Smooth muscle cell (in vitro differentiated cells): ENCODE measurements around the gene HDAC9. TPM values are rescaled to one million over a fixed set of nuclear protein-coding genes. Genes with fewer than 3 reads are reported as not detected.
A peak's percentile ranks its signal among the peaks of the same experiment; 100 is the strongest.
"Not testable (repeated sequence)": the region's sequence is repeated elsewhere in the genome, so short reads cannot be mapped to it uniquely, and the experiment has no call there.

ENCODE experiments used
- DNase-seq: peaks from one replicate; lab custom pipeline; 2025; ENCODE audit not compliant: unreplicated experiment; lab: John Stamatoyannopoulos, UW
- H2AFZ ChIP-seq: fragments of 200-600 bp; sonication (generic); 2 replicates; pipeline ENCODE4 v1.6.0; 2016; ENCODE audit warnings: antibody characterized with exemption, low read depth, mild to moderate bottlenecking
- H3F3A ChIP-seq: fragments of 200-600 bp; sonication (generic); 2 replicates; pipeline ENCODE4 v1.6.0; 2017; ENCODE audit warnings: antibody characterized with exemption, low read depth
- H3K27ac ChIP-seq: fragments of 200-600 bp; sonication (generic); 2 replicates; pipeline ENCODE4 v1.5.1; 2016; ENCODE audit warnings: low read depth, mild to moderate bottlenecking
- H3K27me3 ChIP-seq: fragments of 200-600 bp; sonication (generic); 2 replicates; pipeline ENCODE4 v1.6.1; 2016; ENCODE audit warnings: low read depth, mild to moderate bottlenecking
- H3K36me3 ChIP-seq: fragments of 200-600 bp; sonication (generic); 2 replicates; pipeline ENCODE4 v1.5.1; 2016; ENCODE audit warnings: low read depth
- H3K4me1 ChIP-seq: fragments of 200-600 bp; sonication (generic); 2 replicates; pipeline ENCODE4 v1.5.1; 2016; ENCODE audit warnings: low read depth
- H3K4me2 ChIP-seq: fragments of 200-600 bp; sonication (generic); 2 replicates; pipeline ENCODE4 v1.6.0; 2016; ENCODE audit warnings: mild to moderate bottlenecking
- H3K4me3 ChIP-seq: fragments of 200-600 bp; sonication (generic); 2 replicates; pipeline ENCODE4 v1.5.1; 2016; ENCODE audit warnings: mild to moderate bottlenecking
- H3K79me2 ChIP-seq: fragments of 200-600 bp; sonication (generic); 2 replicates; pipeline ENCODE4 v1.6.0; 2016; ENCODE audit warnings: low read depth, mild to moderate bottlenecking
- H3K9ac ChIP-seq: fragments of 200-600 bp; sonication (generic); 2 replicates; pipeline ENCODE4 v1.6.0; 2016; ENCODE audit warnings: low read depth
- H3K9me3 ChIP-seq: fragments of 200-600 bp; sonication (generic); replicated peaks from 2 replicates; pipeline ENCODE4 v1.5.1; 2016; ENCODE audit warnings: low read depth
- H4K20me1 ChIP-seq: fragments of 200-600 bp; sonication (generic); 2 replicates; pipeline ENCODE4 v1.6.0; 2016; ENCODE audit warnings: low read depth
- CTCF ChIP-seq: fragments of 200-600 bp; sonication (generic); IDR thresholded peaks from 2 replicates; pipeline ENCODE4 v1.5.1; 2017; ENCODE audit warnings: borderline replicate concordance, mild to moderate bottlenecking, antibody characterized with exemption; ENCODE audit not compliant: insufficient read depth, poor library complexity, severe bottlenecking
- WGBS: methylation state at CpG from one replicate; pipeline ENCODE4 v1.1.7; 2016; ENCODE audit warnings: low lambda C conversion rate; 5-methylcytosine and 5-hydroxymethylcytosine counted together
- polyA plus RNA-seq: library from polyadenylated mRNA; unstranded; fragments of >200 nt; fragmentation: Nextera tagmentation; extraction: Ambion mirVana; gene quantifications from 2 replicates; pipeline ENCODE4 v1.2.1, GENCODE V29; 2016
- total RNA-seq: library from RNA; depleted of rRNA; stranded (reverse); fragments of >200 nt; gene quantifications from 2 replicates; pipeline ENCODE4 v1.2.3, GENCODE V29; 2014

The HDAC9 gene
- total and polyA plus RNA-seq, 2 experiments from 2014 or later: 2.2 to 7.1 TPM

- no peak overlapping the region for H3K4me3 ChIP-seq
- H3K4me1 ChIP-seq: peaks cover 3% of the 10 kb centered on the region
- 86% methylated on average over 3 of the region's 3 CpGs for WGBS
- peak overlapping the region; percentile 70 for H3K4me2 ChIP-seq
- no peak for DNase-seq
- peaks cover 3% of the 10 kb centered on the region for H3F3A ChIP-seq
- TF ChIP-seq CTCF: no peak
- no peaks in the 10 kb centered on the region for H4K20me1 ChIP-seq
- H3K27me3 ChIP-seq: no peaks in the 10 kb centered on the region
- no peaks in the 10 kb centered on the region for H3K79me2 ChIP-seq
- no peak overlapping the region for H2AFZ ChIP-seq
- no peaks in the 10 kb centered on the region for H3K9me3 ChIP-seq
- H3K36me3 ChIP-seq: no peaks in the 10 kb centered on the region
- no peak overlapping the region for H3K9ac ChIP-seq
- peak overlapping the region; percentile 62 for H3K27ac ChIP-seq
These were observed 527.9 kb downstream of the HDAC9 start for GRCh38 chr7:19023477-19023876.

- peaks cover 3% of the 10 kb centered on the region for H3F3A ChIP-seq
- 12% methylated on average over 4 of the region's 4 CpGs for WGBS
- no peak overlapping the region for H3K4me3 ChIP-seq
- peak overlapping the region; percentile 70 for H3K4me2 ChIP-seq
- no peaks in the 10 kb centered on the region for H3K79me2 ChIP-seq
- H3K9ac ChIP-seq: no peak overlapping the region
- peak overlapping the region; percentile 62 for H3K27ac ChIP-seq
- H4K20me1 ChIP-seq: no peaks in the 10 kb centered on the region
- TF ChIP-seq CTCF: no peak
- no peaks in the 10 kb centered on the region for H3K27me3 ChIP-seq
- no peak overlapping the region for H2AFZ ChIP-seq
- H3K9me3 ChIP-seq: no peaks in the 10 kb centered on the region
- H3K36me3 ChIP-seq: no peaks in the 10 kb centered on the region
- H3K4me1 ChIP-seq: peaks cover 3% of the 10 kb centered on the region
- DNase-seq: no peak
These were observed 528.7 kb downstream of the HDAC9 start for GRCh38 chr7:19024261-19024660.

GRCh38 chr7:19026888-19027287 is 531.3 kb downstream of the HDAC9 start:
- 42% methylated on average over 1 of the region's 1 CpG for WGBS
- Histone ChIP-seq H3K4me2 (peak overlapping the region; percentile 40), H3K4me1 (peaks cover 3% of the 10 kb centered on the region), H3K4me3 (no peak overlapping the region), H3K9me3 (no peaks in the 10 kb centered on the region), H3K27me3 (no peaks in the 10 kb centered on the region), H3K79me2 (no peaks in the 10 kb centered on the region), H4K20me1 (no peaks in the 10 kb centered on the region), H2AFZ (no peak overlapping the region), H3K36me3 (no peaks in the 10 kb centered on the region), H3F3A (peaks cover 3% of the 10 kb centered on the region), H3K9ac (no peak overlapping the region), H3K27ac (peak overlapping the region; percentile 39)
- no peak for TF ChIP-seq CTCF
- DNase-seq: no peak

- H3K79me2 ChIP-seq: no peaks in the 10 kb centered on the region
- H3K4me2 ChIP-seq: no peak overlapping the region
- peaks cover 3% of the 10 kb centered on the region for H3K4me1 ChIP-seq
- no peak for DNase-seq
- no peaks in the 10 kb centered on the region for H3F3A ChIP-seq
- H3K4me3 ChIP-seq: no peak overlapping the region
- no peak for TF ChIP-seq CTCF
- no peaks in the 10 kb centered on the region for H3K36me3 ChIP-seq
- no peaks in the 10 kb centered on the region for H3K9me3 ChIP-seq
- WGBS: 84% methylated on average over 2 of the region's 2 CpGs
- no peak overlapping the region for H3K9ac ChIP-seq
- no peaks in the 10 kb centered on the region for H3K27me3 ChIP-seq
- H3K27ac ChIP-seq: no peak overlapping the region
- H4K20me1 ChIP-seq: no peaks in the 10 kb centered on the region
- H2AFZ ChIP-seq: no peak overlapping the region
These were observed 534.7 kb downstream of the HDAC9 start for GRCh38 chr7:19030281-19030680.

- H3K4me3 ChIP-seq, H3K9ac ChIP-seq, H3K4me1 ChIP-seq, H3K79me2 ChIP-seq, H3K36me3 ChIP-seq, H3K9me3 ChIP-seq, H3F3A ChIP-seq, H3K27me3 ChIP-seq, H2AFZ ChIP-seq, DNase-seq, H3K4me2 ChIP-seq, H3K27ac ChIP-seq, H4K20me1 ChIP-seq: not testable (repeated sequence)
- WGBS: 99% methylated on average over 3 of the region's 3 CpGs
These were observed 537.4 kb downstream of the HDAC9 start for GRCh38 chr7:19032942-19033341.
